GM12872 (cell line): ENCODE data around the gene SNORC.

ENCODE experiments used
- TF ChIP-seq, protein P1 (sequence below): IDR thresholded peaks from 3 replicates; pipeline ENCODE4 v1.5.1; 2011; ENCODE audit warnings: low read depth, mild to moderate bottlenecking, low read length, moderate library complexity; ENCODE audit not compliant: insufficient read depth

SNORC gene

DNA sequence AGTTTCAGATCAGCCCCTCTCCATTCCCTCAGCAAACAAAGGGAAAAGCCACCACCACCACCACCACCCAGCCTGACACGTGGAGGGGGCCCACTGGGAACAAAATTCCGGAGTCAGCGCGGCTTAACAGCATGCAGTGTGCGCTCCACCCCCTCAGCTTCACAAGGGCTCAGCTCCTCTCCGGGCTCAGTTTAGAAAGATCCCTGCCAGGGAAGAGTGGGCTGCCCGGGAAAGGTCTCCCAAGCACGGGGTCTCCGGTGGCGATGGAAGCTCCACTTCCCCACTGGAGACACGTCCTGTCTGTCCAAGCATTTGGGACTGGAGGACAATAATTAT, 55.7 kb downstream of the SNORC start:
- TF ChIP-seq, protein P1, sequence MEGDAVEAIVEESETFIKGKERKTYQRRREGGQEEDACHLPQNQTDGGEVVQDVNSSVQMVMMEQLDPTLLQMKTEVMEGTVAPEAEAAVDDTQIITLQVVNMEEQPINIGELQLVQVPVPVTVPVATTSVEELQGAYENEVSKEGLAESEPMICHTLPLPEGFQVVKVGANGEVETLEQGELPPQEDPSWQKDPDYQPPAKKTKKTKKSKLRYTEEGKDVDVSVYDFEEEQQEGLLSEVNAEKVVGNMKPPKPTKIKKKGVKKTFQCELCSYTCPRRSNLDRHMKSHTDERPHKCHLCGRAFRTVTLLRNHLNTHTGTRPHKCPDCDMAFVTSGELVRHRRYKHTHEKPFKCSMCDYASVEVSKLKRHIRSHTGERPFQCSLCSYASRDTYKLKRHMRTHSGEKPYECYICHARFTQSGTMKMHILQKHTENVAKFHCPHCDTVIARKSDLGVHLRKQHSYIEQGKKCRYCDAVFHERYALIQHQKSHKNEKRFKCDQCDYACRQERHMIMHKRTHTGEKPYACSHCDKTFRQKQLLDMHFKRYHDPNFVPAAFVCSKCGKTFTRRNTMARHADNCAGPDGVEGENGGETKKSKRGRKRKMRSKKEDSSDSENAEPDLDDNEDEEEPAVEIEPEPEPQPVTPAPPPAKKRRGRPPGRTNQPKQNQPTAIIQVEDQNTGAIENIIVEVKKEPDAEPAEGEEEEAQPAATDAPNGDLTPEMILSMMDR: no peak

DNA sequence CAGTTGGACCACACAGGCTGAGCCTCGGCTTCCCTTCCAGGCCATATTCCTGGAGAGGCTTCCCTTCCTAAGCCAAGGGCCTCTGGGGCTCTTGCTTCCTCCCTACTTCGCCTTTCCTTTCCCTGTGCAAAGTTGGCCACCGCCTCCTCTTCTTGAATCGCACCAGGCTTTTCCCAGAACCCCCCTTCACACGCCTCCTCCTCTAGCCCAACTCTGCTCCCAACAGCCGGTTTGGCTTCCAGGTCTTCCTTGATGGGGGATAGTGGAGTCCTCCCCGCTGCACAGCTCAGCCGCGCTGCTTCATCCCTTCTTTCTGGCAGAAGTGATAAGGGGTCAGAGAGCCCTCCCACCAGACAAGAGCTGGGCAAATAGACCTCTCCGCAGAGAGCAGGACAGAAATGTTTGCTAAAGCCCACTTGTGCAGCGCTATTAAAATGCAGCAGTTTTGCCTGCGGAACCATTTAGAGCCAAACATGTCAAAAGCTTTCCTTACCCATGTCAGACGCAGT, 56.4 kb downstream of the SNORC start:
- TF ChIP-seq, protein P1: no peak

DNA sequence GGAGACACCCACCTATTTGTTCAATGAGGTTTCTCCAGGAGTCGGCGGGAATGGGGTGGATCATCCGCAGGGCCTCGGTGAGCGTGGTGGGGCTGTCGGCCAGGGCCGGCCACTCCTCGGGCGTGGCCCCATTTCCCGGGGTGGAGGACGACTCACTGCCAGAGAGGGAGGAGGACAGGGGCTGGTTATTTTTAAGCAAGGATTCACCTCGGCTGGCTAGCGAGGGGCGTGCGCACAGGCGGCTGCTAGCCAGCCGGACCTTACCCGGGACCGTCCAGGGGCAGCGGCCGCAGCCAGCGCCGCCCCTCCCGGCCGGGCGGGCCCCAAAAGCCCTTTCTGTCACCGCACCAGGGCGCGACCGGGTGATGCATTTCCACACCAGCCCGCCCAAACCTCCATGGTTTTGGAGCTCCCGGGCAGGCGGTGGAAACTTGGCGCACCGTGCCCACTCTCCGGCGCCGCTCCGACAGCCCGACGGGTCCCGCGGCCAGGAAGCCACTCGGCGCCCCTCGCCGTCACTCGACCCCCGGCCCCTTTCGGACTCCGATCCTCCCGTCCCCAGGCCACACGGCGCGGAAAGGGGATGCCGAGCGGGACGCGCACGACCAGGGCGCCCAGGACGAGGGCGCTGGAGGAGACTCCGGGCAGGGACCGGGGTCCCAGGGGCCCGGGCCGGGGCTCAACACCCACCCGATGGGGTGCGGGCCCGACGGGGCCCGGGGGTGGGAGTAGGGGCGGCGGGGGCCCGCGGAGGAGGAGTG, 57.1 kb downstream of the SNORC start:
- TF ChIP-seq, protein P1: no peak

DNA sequence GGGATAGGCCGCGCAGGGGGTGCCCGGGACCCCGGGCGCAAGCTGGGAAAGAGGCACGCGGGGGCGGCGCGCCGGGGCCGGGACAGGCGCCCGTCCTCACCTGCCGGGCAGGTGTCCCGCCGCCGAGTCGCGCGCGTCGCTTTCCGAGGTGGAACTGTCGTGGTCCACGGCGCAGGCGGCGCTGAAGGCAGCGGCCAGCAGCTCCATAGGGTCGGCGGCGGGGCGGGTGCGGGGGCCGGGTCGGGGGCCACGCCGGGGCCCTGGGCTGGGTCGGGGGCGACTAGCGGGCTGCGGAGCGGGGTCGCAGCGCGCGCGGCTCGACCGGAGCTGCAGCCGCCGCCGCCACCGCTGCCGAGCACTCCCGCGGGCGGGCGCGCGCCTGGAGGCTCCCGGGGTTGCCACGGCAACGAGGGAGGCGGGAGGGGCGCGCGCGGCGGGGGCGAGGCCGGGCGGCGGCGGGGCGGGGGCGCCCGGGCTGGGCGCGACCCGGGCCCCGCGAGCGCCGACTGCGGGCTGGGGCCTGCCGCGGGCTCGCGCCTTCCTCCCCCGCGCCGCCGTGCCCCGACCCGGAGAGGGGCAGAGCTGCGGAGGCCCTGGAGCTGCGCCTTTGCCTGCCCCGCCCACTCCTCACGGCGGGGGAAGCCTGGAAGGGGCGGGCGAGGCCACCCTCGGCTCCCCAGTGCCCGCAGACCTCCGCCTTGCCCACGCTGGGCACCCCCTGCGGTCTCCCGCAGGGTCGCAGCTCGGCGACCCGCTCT, 57.9 kb downstream of the SNORC start:
- TF ChIP-seq, protein P1: no peak
